HK-2 (cell line): ENCODE results near the gene PARD3.

Experiments
- DNase-seq: peaks from one replicate; pipeline ENCODE4 v3.0.0-alpha.2; 2018; ENCODE audit not compliant: unreplicated experiment

PARD3 gene

DNA sequence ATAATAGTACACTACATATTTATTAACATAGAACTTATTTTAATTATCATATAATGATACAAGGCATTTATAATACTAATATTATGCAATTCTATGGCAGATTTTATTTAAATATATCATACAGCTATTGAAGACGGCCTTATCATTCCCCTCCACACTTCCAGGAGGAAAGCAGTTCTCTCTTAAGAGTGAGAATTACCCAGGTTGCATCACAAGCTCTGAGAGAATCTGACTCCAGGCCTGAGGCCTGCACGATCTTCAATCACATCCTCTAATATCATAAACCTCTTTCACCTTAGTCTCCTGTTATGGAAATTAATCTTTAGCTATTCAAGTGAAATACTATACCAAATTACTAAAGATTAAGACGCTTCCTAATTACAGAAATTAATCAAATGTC, 564.4 kb downstream of the PARD3 start:
- DNase-seq, result no peak

DNA sequence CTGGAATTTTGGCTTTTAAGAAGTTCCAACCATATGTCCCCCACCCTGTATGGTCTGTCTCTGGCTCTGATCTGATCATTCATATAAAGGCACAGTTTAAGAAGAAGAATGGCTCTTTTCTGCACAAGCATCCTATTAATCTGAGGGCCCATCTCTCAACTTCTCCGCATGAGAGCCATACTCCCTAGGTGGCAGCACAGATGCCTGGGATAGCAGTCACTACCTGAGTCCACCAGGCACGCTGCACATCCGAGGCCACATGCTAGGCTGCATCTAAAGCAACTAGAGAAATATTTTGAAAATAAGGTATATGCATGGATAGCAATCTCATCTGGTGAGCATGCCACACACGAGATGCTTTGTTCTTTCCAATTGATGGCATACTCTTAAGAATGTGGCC, 565.5 kb downstream of the PARD3 start:
- no peak for DNase-seq

DNA sequence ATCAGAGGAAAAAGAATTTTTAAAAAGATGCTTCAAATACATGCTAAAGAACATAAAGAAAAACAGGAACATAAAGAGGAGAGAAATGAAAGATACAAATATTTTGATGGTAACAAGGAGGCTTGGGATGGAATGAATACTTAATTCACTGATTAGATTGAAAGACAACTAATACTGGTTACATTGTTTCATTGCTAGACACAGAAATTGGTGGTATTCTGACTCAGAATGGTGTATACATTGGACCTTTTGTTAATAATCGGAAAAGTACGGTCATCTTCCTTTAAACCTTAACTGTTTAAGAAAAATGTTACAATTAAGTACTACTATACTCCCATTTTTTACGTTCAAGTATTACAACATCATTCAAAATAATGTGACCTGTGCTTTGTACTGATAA, 567.5 kb downstream of the PARD3 start:
- no peak for DNase-seq

DNA sequence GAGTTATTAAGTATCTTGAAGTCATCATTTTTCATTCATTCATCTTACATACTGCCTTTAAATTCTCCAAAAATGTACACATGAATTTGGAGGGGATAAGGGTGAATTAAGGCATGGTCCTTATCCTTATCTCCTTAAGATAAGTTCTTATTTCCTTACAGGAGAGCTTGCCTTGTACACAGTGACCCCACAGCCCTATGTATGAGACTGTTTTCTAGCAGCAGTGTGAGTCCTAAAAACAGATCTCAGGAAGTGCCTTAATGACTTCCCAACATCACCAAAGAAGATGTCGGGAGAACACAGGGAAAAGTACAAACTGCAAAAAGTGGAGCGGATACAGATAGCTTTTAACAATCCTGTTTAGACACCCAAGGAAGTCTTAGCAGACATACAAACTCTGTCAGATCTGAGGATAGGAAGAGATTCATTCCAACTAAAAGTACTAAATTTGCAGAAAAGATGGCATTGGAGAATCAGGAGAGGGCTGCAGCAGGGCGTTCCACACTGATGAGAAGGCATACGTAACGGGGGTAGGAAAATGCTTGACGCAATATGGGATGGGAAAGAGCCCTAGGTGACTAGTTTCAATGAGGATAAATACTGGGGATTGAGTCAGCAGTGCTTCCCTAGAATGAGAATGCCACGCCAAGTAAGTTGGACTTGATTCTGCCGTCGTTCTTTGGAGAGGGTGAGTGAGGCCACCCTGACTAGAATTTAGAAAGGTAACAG, 570.2 kb downstream of the PARD3 start:
- no peak for DNase-seq

DNA sequence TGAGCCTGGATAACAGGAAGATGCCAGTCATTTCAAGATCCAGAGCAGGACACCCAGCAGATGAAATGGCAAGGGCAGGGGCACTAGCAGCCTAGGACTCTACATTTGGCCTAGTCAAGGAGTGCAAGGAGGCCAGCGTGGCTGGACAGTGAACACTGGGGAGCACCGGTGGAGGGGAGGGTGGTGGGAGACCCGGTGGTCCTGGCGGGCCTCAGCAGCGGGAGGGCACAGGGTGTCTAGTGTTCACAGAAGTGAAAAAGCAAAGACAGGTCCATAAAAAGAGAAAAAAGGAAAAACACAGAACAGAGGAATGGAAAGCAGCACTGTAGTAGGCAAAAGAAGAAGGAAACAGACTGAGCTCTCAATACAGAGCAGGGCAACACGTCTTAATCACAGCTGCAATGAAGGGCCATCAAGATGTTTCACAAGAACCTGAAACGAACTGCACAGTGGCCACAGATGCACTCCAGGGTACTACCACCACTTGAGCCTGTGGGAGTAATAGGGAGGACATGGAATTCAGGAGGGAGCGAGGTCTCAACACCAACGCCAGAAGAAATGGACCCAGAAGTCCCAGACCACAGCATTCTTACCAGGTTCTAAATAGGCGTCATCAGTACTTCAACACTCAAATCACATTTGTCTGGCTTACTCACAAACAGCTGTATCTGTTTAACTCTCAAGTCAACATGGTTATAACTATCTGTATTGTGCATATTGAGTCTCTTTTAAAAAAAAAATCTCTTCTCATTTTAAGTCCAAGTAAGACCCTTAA, 573.7 kb downstream of the PARD3 start:
- DNase-seq, result no peak

DNA sequence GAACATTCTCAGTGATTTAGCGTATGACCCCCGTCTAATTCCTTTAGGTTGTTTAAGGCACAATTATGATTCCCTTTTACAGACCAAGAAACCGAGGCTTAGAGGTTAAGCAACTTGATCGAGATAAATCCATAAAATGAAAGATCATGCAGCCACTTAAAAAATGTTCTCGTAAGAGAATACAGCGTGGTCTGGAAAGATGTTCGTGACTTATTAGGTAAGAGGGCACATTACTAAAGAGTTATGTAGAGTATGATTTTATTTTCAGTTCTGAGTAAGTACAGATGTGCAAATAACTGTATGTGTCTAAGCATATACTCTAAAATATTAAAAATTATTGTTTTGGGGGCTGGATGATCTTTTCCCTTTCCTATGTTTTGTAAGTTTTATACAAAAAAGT, 575.1 kb downstream of the PARD3 start:
- no peak for DNase-seq

DNA sequence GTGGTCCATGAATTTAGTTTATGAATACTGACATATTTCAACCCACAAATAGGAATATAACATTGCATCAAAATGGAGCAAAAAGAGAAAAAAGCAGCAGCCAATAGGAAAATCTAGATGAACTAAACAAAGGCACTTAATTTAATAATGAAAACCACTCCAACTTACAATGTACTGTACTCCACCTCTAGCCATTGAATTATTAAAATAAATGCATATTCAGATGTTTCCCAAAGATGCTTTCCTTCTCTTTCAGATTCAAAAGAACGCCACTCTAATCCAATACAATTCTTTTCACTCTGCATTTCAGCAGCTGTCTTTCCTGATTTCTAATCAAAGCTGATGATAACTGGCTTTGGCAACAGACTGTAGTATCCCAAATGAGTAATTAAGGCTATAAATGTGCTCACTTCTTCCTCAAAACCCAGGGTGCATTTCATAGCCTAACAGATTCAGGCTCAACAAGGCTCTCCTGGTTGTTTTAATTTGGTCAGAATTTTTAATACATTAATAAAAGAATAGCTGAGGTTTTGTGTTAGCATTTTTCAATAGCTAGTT, 577.1 kb downstream of the PARD3 start:
- DNase-seq, result no peak

DNA sequence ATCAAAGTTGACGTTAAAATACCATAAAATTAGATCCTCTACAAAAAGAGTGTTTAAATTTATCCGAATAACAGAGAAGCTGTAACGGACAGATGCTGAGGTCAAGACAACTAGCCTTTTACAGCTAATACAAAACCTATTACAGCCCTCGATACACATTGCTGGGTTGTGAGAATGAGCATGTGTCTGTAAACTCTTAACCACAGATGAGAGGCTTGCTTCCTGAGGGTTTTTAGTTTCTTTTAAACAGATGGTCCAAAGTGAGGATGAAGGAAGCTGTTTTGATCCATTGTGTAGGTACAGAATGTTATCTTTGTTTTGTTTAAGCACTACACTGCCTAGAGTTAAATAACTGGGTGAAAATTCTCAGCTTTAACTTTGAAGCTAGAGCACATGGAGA, 578.2 kb downstream of the PARD3 start:
- DNase-seq, result no peak

DNA sequence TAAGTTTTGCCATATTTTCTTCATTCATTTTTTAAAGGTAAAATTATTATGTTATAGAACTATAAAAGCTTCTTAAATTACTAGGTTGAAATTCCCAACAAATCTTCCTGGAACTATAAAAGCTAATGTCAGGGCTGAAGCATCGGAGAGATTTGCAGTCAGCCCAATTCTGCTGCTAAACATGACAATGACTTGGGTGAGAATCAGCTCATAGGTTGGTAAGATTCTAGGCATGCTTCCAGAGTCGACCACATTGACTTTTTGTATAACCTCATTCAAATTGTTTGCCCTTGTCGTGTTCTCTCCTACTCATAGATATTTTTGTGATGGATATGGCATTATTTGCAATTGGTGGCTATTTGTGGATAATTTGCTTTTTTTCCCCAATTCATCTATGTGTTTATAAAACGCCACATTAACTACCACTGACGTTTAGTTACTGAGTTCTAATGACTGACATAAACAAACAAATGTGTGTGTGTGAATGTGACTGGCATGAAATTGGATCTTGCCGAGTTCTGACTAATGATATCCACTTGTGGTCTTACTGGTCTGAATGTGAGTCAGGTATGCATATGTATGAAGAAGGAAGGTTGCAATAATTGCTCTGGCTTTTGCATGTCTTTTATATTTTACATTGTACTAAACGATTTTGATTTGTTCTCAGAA, 579.8 kb downstream of the PARD3 start:
- DNase-seq, result no peak

DNA sequence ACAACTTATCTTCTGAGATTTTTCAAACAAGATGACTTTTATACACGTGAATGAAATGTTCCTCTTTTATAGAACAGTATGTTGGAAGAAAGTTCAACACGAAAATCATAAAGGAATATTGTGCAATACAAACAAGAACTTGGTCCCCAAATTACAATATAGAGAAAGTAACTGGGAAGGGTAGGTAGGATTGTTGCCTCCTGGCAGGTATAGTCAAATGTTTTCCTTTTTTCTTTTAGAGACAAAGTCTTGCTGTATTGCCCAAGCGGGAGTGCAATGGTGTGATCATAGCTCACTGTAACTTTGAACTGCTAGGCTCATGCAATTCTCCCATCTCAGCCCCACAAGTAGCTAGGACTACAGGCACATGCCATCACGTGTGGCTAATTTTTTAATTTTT, 582.6 kb downstream of the PARD3 start:
- no peak for DNase-seq

DNA sequence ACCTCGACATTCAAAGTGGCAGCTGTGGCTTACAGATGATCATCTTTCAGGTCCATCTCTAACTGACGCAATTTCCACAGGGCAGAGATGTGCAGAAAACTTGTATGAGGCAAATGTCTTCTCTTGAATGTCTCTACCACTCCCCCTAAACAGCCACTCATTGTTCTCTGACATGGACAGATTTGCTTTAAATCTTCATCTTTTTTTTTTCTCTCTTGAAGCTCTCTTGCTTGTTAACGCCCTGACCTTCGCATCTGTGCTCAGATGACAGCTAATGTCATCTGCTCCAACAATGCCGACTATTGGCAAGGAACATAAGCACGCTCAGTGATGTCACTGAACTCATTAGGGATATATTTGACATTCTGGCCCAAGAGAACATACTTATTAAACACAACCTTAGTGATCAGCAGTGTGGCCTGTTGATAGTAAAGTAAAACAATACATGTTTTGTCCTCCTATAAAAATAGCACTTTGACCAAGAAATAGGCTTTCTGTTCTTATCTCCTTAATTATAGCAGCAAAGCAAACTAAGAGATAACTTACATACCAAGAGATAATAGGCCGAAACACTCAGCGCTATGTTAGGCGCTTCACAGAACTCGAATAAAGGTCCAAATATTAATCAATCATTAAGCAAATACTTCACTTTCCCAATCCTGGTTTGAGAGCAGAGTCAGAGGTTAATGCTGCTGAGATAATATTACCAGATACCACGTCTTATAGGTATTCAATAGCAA, 583.5 kb downstream of the PARD3 start:
- DNase-seq, result no peak

DNA sequence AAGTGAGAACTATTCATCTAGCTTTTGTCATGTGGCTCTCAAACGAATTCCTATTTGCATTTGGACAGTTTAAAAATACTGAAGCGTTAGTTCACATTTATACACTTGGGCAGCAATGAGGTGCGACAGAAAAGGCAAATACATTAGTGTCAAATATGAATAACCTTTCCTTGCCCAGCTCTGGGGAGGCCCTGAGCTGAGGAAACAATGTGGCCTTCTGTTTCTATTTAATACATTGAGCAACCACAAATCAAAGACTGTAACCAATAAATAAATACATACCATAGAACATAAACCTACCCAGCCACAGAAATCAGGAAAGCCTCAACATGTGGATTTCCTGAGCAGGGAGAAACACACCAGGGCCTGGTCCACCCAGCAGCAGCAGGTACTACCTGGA, 585.2 kb downstream of the PARD3 start:
- no peak for DNase-seq

DNA sequence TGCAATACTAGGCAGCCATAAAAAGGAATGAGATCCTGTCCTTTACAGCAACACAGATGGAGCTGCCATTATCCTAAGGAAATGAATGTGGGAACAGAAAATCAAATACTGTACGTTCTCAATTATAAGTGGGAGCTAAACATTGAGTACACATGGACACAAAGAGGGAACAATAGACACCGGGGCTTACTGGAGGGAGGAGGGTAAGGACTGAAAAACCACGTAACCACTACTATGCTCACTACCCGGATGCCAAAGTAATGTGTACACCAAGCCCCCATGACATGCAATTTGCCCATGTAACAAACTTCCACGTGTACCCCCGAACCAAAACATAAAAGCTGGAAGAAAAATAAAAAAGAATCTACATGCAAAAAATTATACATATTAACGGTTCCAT, 587.0 kb downstream of the PARD3 start:
- no peak for DNase-seq

DNA sequence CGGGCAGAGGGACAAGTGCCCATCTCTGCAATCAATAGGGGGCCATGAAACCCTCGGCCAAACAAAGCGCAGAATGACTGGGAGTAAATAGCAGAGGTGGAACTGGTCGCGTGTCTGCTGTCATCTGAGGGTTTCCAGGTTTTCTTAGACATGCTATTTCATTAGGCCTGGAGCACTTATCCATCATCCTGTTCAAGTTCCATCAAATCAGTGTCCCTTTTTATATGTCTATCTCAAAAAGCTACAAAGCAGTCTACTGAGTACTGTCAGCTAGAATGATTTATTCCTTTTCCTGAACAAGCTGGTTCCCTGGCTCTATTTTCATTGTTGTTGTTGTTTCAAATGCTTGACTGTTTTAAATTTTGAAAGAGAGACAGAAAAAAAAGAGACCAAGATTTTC, 590.5 kb downstream of the PARD3 start:
- DNase-seq, result no peak

DNA sequence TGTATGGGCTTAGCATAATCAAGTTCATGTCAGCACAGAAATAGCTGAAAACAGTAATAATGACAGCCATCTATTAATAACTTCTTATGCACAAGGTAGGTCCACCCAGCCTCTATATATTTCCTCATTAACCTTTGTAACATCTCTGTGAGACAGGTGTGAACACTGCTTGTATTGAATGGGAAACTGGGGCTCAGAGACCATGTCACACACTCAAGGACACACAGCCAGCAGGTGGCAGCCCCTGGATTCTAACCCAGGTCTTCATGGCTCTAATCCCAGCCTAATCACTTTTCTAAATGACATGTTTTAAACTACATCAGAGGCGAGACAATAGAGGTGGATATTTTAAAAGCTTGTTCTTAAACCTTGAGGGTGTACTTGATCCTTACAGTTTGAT, 591.4 kb downstream of the PARD3 start:
- no peak for DNase-seq

DNA sequence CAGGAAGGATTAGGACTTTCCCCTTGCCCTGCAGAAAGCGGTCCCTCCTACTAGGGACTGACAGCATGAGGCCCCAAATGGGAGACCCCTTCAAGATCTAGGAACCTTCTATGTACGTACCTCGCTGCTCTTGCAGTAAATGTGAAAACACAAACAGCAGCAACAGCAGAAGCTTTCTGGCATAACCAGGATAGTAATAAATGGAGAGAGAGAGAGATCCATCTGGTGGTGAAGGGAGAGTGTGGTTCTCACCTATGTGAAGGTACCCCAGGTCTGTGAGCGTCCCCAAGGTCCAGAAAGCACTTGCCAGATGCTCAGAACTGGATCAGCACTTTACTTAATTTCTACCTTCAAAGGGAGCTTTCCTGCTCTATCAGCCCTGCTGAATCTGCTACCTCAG, 592.7 kb downstream of the PARD3 start:
- no peak for DNase-seq

DNA sequence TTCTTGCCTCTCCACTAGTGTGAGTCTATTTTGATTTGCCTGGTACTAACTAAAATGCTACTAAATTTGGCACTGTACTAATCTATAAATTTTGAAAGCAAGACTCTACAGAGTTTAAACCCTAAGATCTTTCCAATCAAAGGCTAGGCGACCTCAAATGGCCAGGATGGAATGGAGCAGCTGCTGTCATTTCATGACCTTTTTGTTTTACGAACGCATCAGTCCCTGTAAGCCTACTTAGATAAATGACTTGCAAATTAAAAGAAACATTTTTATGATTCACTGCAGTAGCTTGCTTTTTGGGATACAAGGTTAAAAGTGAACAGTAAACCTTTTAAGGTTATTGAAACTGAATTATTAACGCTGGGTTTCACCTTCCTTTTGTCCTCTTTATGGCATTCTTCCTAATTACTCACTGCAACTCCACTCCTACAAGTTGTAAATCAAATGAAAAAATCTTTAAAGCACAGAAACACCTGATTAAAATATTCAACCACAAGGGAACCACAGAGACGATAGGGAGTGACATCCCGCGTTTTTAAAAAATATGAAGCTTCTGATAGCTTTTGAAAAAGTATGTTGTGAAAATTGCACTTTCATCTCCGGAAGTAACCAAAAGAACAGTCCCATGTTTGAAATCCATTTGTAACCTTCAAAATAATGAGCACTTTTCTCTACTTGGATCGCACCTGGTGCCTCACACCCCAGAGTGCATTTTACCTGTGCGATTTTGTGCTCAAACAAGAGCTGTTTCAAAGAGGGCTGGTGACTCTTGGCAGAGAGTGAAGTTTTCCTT, 595.1 kb downstream of the PARD3 start:
- DNase-seq, result no peak

DNA sequence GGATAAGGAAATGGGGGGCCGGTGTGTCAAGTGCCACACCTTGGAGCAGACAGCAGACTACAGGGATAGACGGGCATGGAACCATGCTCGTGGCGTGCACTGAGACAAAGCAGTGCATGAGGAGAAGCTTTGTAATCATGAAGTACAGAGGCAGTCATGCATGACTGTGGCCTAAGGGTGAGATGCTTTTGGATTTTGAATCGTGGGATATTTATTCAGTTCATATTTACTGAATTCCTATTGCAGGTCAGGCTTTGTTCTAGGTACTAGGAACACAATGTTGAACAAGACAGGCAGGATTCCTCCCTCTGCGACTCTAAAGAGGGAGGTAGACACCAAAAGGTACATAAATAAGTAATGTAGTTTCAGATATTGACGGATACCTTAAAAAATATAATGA, 597.6 kb downstream of the PARD3 start:
- no peak for DNase-seq

DNA sequence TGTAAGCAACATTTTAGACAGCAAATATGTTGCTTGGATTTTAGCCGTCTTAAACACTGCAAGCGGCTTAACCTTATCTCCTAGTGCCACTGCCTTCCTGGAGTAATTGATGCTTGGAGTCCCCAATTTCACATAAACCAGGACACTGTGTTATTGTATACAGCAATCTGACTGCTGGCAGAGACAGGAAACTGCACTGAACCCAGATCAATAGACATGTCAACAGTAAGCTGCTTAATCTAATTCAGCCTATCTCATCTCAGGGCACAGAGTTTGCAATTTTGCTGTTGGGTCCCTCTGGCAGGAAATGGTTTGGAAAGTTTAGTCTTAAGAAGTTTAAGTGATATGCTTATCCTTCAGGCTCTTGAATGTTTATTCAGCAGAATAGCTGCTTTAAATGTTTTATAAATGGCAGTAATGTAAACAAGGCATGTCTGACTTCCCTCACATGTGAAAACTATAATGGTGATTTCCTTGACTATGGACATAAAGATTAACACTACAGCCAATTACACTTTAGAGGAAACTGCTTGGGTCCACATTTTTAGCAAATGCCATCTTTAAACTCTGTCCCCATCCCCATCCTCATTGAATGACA, 598.6 kb downstream of the PARD3 start:
- DNase-seq, result no peak

DNA sequence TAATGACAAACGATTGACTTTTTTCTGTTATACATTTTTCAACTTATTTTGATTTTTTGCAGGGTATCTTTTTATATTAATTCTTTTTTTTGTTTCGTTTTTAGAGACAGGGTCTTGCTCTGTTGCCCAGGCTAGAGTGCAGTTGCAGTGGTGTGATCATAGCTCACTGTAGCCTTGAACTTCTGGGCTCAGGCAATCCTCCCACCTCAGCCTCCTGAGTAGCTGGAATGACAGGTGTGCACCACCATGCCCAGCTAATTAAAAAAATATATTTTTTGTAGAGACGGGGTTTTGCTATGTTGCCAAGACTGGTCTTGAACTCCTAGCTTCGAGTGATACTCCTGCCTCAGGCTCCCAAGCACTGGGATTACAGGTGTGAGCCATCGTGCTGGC, 601.3 kb downstream of the PARD3 start:
- no peak for DNase-seq
